ENCODE results near the gene GPR135. TPM values are rescaled to one million over a fixed set of nuclear protein-coding genes. Genes with fewer than 3 reads are reported as not detected.

GPR135 gene
- total and polyA plus RNA-seq, 4 donors = 0.22 to 2.9 (median 0.44) TPM

DNA sequence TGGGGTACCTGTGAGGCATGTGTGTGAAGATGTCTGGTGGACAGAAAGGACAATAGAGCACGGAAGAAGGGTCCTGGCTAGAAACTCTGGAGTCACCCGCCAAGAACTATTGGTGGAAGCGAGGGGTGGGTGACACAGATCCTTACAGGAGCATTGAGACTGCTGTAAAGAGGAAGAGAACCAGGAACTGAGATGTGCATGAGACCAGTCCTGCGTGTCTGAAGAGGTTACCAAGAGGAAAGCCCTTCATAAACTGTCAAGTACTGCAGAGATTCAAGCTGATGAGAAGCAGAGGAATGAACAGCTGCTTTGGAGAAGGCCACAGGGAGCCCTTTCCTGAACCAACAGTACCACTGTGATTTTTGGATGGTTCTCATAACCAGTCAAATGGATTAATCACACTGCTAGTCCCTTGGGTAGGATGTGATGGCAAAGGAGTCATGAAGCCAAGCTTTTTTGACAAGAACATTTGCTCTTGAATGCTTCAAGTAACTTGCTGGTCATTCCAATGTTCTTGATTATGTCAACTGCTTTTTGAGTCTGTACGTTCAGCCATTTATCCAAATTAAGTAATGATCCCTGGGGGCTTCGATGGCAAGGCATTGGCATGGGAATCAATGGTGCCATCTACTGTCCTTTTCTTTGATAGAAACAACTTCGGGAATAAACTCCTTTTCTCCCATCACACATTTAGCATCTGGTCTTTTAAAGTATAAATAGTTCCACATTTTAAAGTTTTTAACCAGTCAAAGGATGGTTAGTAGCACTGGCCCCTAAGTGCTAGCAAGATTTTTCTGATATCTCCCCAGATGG is 42.9 kb downstream of the GPR135 start:
- H3K9ac ChIP-seq (ENCODE audit: low read depth in 1 of 2, low read length in 2 of 2) = no peak overlapping the region
- DNase-seq (ENCODE audit: low spot score) = no peak
- peaks cover 0 to 2% (median 0%) of the 10 kb centered on the region in 4 donors for H3K4me1 ChIP-seq (ENCODE audit: control insufficient read depth in 4 of 4, insufficient read depth in 4 of 4, low read length in 3 of 4)
- no peaks in the 10 kb centered on the region for H3K36me3 ChIP-seq (ENCODE audit: control insufficient read depth in 4 of 4, insufficient read depth in 3 of 4, low read depth in 1 of 4, low read length in 3 of 4)
- H3K27ac ChIP-seq (ENCODE audit: low read depth in 1 of 2, low read length in 2 of 2) = no peak overlapping the region
- no peak for TF ChIP-seq HNF4G (IDR thresholded peaks at IDR 0.05)
- TF ChIP-seq RAD21 (IDR thresholded peaks at IDR 0.05) = peak; percentile 54 to 62
- no peak for TF ChIP-seq SP1 (IDR thresholded peaks at IDR 0.05)
- TF ChIP-seq JUND (IDR thresholded peaks at IDR 0.05) = no peak
- TF ChIP-seq HNF4A (conservative IDR thresholded peaks at IDR 0.05) = no peak
- TF ChIP-seq, protein P1, sequence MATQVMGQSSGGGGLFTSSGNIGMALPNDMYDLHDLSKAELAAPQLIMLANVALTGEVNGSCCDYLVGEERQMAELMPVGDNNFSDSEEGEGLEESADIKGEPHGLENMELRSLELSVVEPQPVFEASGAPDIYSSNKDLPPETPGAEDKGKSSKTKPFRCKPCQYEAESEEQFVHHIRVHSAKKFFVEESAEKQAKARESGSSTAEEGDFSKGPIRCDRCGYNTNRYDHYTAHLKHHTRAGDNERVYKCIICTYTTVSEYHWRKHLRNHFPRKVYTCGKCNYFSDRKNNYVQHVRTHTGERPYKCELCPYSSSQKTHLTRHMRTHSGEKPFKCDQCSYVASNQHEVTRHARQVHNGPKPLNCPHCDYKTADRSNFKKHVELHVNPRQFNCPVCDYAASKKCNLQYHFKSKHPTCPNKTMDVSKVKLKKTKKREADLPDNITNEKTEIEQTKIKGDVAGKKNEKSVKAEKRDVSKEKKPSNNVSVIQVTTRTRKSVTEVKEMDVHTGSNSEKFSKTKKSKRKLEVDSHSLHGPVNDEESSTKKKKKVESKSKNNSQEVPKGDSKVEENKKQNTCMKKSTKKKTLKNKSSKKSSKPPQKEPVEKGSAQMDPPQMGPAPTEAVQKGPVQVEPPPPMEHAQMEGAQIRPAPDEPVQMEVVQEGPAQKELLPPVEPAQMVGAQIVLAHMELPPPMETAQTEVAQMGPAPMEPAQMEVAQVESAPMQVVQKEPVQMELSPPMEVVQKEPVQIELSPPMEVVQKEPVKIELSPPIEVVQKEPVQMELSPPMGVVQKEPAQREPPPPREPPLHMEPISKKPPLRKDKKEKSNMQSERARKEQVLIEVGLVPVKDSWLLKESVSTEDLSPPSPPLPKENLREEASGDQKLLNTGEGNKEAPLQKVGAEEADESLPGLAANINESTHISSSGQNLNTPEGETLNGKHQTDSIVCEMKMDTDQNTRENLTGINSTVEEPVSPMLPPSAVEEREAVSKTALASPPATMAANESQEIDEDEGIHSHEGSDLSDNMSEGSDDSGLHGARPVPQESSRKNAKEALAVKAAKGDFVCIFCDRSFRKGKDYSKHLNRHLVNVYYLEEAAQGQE (IDR thresholded peaks at IDR 0.05) = no peak
- H3K9me3 ChIP-seq (ENCODE audit: control insufficient read depth in 4 of 4, low read length in 3 of 4) = no peaks in the 10 kb centered on the region
- WGBS = 78% methylated on average over 7 of the region's 7 CpGs
- H3K27me3 ChIP-seq (ENCODE audit: control insufficient read depth in 4 of 4, insufficient read depth in 4 of 4, low read length in 3 of 4) = no peaks in the 10 kb centered on the region
- H3K4me3 ChIP-seq (ENCODE audit: low read depth in 1 of 3, low read length in 3 of 3) = no peak overlapping the region

DNA sequence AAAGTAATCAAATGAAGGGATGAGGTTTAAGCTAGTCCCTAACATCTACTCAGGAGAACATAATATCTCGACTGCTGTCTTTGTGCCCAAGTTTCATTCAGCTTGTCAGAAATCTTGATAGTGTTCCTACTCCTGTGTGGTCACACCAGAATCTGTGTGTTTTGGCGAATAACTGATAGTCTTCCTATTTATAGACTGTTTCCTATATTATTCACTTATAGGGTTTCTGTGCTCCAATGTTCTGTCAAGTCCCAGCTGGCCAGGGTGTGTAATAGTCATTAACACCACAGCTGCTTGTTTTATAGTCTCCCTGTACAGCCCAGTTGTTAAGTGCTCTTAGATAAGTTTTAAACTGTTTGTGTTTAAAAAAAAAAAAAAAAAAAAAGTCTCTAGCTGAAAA is 45.9 kb downstream of the GPR135 start:
- no peak overlapping the region for H3K27ac ChIP-seq (ENCODE audit: low read depth in 1 of 2, low read length in 2 of 2)

More for the DNA sequence above, 45.9 kb downstream of the GPR135 start:
- Histone ChIP-seq H3K9me3 (ENCODE audit: control insufficient read depth in 4 of 4, low read length in 3 of 4) (no peaks in the 10 kb centered on the region), H3K9ac (ENCODE audit: low read depth in 1 of 2, low read length in 2 of 2) (no peak overlapping the region), H3K4me1 (ENCODE audit: control insufficient read depth in 4 of 4, insufficient read depth in 4 of 4, low read length in 3 of 4) (no peaks in the 10 kb centered on the region), H3K36me3 (ENCODE audit: control insufficient read depth in 4 of 4, insufficient read depth in 3 of 4, low read depth in 1 of 4, low read length in 3 of 4) (no peaks in the 10 kb centered on the region), H3K27me3 (ENCODE audit: control insufficient read depth in 4 of 4, insufficient read depth in 4 of 4, low read length in 3 of 4) (no peaks in the 10 kb centered on the region), H3K4me3 (ENCODE audit: low read depth in 1 of 3, low read length in 3 of 3) (no peak overlapping the region)
- WGBS = 75% methylated on average over 2 of the region's 2 CpGs
- TF ChIP-seq FOXA2 (IDR thresholded peaks at IDR 0.05) = no peak
- no peak for TF ChIP-seq GABPA (IDR thresholded peaks at IDR 0.05 in 1 of 2, conservative IDR thresholded peaks at IDR 0.05 in 1 of 2)
- TF ChIP-seq, protein P2, sequence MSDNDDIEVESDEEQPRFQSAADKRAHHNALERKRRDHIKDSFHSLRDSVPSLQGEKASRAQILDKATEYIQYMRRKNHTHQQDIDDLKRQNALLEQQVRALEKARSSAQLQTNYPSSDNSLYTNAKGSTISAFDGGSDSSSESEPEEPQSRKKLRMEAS (IDR thresholded peaks at IDR 0.05) = no peak
- TF ChIP-seq HNF4G (IDR thresholded peaks at IDR 0.05) = no peak
- no peak for TF ChIP-seq JUND (IDR thresholded peaks at IDR 0.05)
- no peak for TF ChIP-seq HNF4A (conservative IDR thresholded peaks at IDR 0.05)
- TF ChIP-seq EGR1 (IDR thresholded peaks at IDR 0.05; ENCODE audit: low read depth in 2 of 2) = no peak
- TF ChIP-seq NR2F2 (IDR thresholded peaks at IDR 0.05) = no peak
- no peak for TF ChIP-seq RAD21 (IDR thresholded peaks at IDR 0.05)
- TF ChIP-seq, protein P3, sequence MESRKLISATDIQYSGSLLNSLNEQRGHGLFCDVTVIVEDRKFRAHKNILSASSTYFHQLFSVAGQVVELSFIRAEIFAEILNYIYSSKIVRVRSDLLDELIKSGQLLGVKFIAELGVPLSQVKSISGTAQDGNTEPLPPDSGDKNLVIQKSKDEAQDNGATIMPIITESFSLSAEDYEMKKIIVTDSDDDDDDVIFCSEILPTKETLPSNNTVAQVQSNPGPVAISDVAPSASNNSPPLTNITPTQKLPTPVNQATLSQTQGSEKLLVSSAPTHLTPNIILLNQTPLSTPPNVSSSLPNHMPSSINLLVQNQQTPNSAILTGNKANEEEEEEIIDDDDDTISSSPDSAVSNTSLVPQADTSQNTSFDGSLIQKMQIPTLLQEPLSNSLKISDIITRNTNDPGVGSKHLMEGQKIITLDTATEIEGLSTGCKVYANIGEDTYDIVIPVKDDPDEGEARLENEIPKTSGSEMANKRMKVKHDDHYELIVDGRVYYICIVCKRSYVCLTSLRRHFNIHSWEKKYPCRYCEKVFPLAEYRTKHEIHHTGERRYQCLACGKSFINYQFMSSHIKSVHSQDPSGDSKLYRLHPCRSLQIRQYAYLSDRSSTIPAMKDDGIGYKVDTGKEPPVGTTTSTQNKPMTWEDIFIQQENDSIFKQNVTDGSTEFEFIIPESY (IDR thresholded peaks at IDR 0.05) = no peak
- TF ChIP-seq TAF1 (conservative IDR thresholded peaks at IDR 0.05) = no peak
- TF ChIP-seq, protein P4, sequence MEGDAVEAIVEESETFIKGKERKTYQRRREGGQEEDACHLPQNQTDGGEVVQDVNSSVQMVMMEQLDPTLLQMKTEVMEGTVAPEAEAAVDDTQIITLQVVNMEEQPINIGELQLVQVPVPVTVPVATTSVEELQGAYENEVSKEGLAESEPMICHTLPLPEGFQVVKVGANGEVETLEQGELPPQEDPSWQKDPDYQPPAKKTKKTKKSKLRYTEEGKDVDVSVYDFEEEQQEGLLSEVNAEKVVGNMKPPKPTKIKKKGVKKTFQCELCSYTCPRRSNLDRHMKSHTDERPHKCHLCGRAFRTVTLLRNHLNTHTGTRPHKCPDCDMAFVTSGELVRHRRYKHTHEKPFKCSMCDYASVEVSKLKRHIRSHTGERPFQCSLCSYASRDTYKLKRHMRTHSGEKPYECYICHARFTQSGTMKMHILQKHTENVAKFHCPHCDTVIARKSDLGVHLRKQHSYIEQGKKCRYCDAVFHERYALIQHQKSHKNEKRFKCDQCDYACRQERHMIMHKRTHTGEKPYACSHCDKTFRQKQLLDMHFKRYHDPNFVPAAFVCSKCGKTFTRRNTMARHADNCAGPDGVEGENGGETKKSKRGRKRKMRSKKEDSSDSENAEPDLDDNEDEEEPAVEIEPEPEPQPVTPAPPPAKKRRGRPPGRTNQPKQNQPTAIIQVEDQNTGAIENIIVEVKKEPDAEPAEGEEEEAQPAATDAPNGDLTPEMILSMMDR (IDR thresholded peaks at IDR 0.05; ENCODE audit: low read depth, low read length, missing input control) = no peak
- TF ChIP-seq FOXA1 (IDR thresholded peaks at IDR 0.05) = no peak
- TF ChIP-seq, protein P5, sequence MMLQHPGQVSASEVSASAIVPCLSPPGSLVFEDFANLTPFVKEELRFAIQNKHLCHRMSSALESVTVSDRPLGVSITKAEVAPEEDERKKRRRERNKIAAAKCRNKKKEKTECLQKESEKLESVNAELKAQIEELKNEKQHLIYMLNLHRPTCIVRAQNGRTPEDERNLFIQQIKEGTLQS (IDR thresholded peaks at IDR 0.05) = no peak
- no peak for DNase-seq (ENCODE audit: low spot score)

Data from liver (tissue), 9 donors.